ENCODE measurements around the gene MAGED4B.
"Not testable (repeated sequence)": the region's sequence is repeated elsewhere in the genome, so short reads cannot be mapped to it uniquely, and the experiment has no call there.

Gene MAGED4B

GRCh38 chrX:52068666-52069640 is at the start of gene MAGED4B:
MAGED4B (minus strand) TSS chrX:52069183; CDS start chrX:52068172, 1,011 bp downstream.
- H3K9me3 Mint-ChIP-seq, CTCF ChIA-PET, H3K4me1 Mint-ChIP-seq, H3K27me3 Mint-ChIP-seq, DNase-seq, H3K27ac Mint-ChIP-seq, H3K36me3 Mint-ChIP-seq, H3K4me3 Mint-ChIP-seq: not testable (repeated sequence)

- CTCF ChIA-PET, result no interaction called here
- no peaks in the 10 kb centered on the region for H3K36me3 Mint-ChIP-seq
- no peaks in the 10 kb centered on the region for H3K9me3 Mint-ChIP-seq
- H3K4me3 Mint-ChIP-seq, result no peak overlapping the region
- no peaks in the 10 kb centered on the region for H3K27me3 Mint-ChIP-seq
- no peak overlapping the region for H3K27ac Mint-ChIP-seq
- H3K4me1 Mint-ChIP-seq, result no peaks in the 10 kb centered on the region
- DNase-seq, result no peak
Measured at GRCh38 chrX:52118262-52118661, 49.3 kb upstream of the MAGED4B start.

GRCh38 chrX:52082578-52082977 is 13.6 kb upstream of the MAGED4B start:
- Mint-ChIP-seq H3K4me3 (no peak overlapping the region), H3K4me1 (no peaks in the 10 kb centered on the region), H3K36me3 (no peaks in the 10 kb centered on the region), H3K27ac (no peak overlapping the region), H3K9me3 (no peaks in the 10 kb centered on the region), H3K27me3 (peaks cover 8% of the 10 kb centered on the region)
- CTCF ChIA-PET, result no interaction called here
- no peak for DNase-seq

GRCh38 chrX:52078131-52078530 is 9.1 kb upstream of the MAGED4B start:
- no peak for DNase-seq
- H3K4me1 Mint-ChIP-seq, result no peaks in the 10 kb centered on the region
- peaks cover 5% of the 10 kb centered on the region for H3K27me3 Mint-ChIP-seq
- no peaks in the 10 kb centered on the region for H3K36me3 Mint-ChIP-seq
- H3K9me3 Mint-ChIP-seq, result no peaks in the 10 kb centered on the region
- CTCF ChIA-PET, result no interaction called here
- no peak overlapping the region for H3K4me3 Mint-ChIP-seq
- no peak overlapping the region for H3K27ac Mint-ChIP-seq

GRCh38 chrX:52042288-52042687 is 26.7 kb downstream of the MAGED4B start:
- H3K4me3 Mint-ChIP-seq, CTCF ChIA-PET, H3K27me3 Mint-ChIP-seq, H3K4me1 Mint-ChIP-seq, H3K9me3 Mint-ChIP-seq, H3K36me3 Mint-ChIP-seq, DNase-seq, H3K27ac Mint-ChIP-seq: not testable (repeated sequence)

GRCh38 chrX:52034211-52034610 is 34.8 kb downstream of the MAGED4B start:
- Mint-ChIP-seq H3K4me3 (no peak overlapping the region), H3K36me3 (no peaks in the 10 kb centered on the region), H3K27me3 (no peaks in the 10 kb centered on the region), H3K4me1 (no peaks in the 10 kb centered on the region), H3K9me3 (no peaks in the 10 kb centered on the region), H3K27ac (no peak overlapping the region)
- CTCF ChIA-PET, result no interaction called here
- no peak for DNase-seq

DNA sequence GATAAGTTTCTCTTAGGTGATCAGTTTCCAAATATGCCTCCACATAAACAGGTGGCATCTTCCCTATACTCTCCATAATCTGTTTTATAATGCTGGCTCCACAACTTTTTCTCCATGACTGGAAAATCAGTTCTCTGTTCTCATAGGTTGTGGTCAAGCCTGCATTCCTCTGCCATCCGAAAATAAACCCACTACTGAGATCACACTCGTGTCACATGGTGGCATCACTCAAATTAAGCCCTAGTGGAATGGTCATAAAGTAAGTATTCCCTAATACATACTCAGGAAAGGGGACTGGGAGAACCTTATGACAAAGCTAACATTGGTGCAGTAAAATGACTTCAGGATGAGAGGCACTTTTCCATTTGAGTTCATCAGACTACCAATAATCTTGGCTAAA is 37.6 kb downstream of the MAGED4B start:
- H3K9me3 Mint-ChIP-seq, result no peaks in the 10 kb centered on the region
- CTCF ChIA-PET, result no interaction called here
- no peak overlapping the region for H3K27ac Mint-ChIP-seq
- H3K27me3 Mint-ChIP-seq, result no peaks in the 10 kb centered on the region
- no peak overlapping the region for H3K4me3 Mint-ChIP-seq
- DNase-seq, result no peak
- no peaks in the 10 kb centered on the region for H3K36me3 Mint-ChIP-seq
- no peaks in the 10 kb centered on the region for H3K4me1 Mint-ChIP-seq

GRCh38 chrX:52015794-52016193 is 53.2 kb downstream of the MAGED4B start:
- CTCF ChIA-PET, result no interaction called here
- Mint-ChIP-seq H3K36me3 (no peaks in the 10 kb centered on the region), H3K27ac (no peak overlapping the region), H3K9me3 (no peaks in the 10 kb centered on the region), H3K4me1 (no peaks in the 10 kb centered on the region), H3K27me3 (no peaks in the 10 kb centered on the region), H3K4me3 (no peak overlapping the region)
- DNase-seq, result no peak
